K562 (cell line): ENCODE data around the gene PPP1R13B. TPM values are rescaled to one million over a fixed set of nuclear protein-coding genes. Genes with fewer than 3 reads are reported as not detected.

ENCODE experiments used
- ATAC-seq: fragments of 200-7000 bp; cut with Tn5 transposase; 3 replicates; pipeline ENCODE4 v1.9.1; 2020; ENCODE audit warnings: moderate library complexity
- BruUV-seq: library from RNA; stranded (reverse); fragments of 400-500 nt; replicated peaks from 2 replicates; lab custom pipeline; 2021; lab: Mats Ljungman, UMichigan
- CTCF ChIA-PET: fragments of 300-600 bp; formaldehyde crosslinking; extraction: SDS; loops from one replicate; lab custom pipeline; 2021; ENCODE audit warnings: low intra/inter-chr PET ratio; lab: Yijun Ruan, JAX
- POLR2A ChIA-PET: fragments of 300-600, 350-650 bp; sonication (Branson Sonifier 250); formaldehyde crosslinking; extraction: SDS; loops from one replicate; lab custom pipeline; 2021; ENCODE audit warnings: antibody characterized with exemption, inconsistent platforms; lab: Yijun Ruan, JAX
- DNase-seq, 4 experiments: peaks; one replicate each; pipeline versions ENCODE4 v3.0.0 to v3.0.0-alpha.2; 2011 to 2018; ENCODE audit warnings: low spot score in 3 of 4, mixed read lengths in 3 of 4; ENCODE audit errors: extremely low read depth in 1 of 4
- FAIRE-seq: peaks from 2 replicates; lab custom pipeline; 2011; peaks lifted over from hg19 to GRCh38; lab: Jason Lieb, UNC
- H2AFZ ChIP-seq: 2 replicates; pipeline ENCODE4 v1.6.0; 2011; ENCODE audit warnings: low read depth, low read length, control low read depth, inconsistent platforms
- H3K27ac ChIP-seq: fragments of 200-600 bp; 3 replicates; pipeline ENCODE4 v1.8.0; 2011; ENCODE audit warnings: low read depth, mild to moderate bottlenecking, control low read depth, inconsistent platforms, low read length, moderate library complexity, mixed read lengths; ENCODE audit errors: extremely low read depth
- H3K27me3 ChIP-seq, 2 experiments: fragments of 300-600 bp in 1 of 2; 2 replicates in 1 of 2; 3 replicates in 1 of 2; pipeline versions ENCODE4 v1.6.0 to v1.8.0; 2011; ENCODE audit warnings: inconsistent platforms in 2 of 2, low read length in 2 of 2, mild to moderate bottlenecking in 1 of 2, mixed read lengths in 1 of 2, moderate library complexity in 1 of 2; ENCODE audit not compliant: control insufficient read depth in 2 of 2, insufficient read depth in 2 of 2
- H3K36me3 ChIP-seq: fragments of 300-600 bp; 3 replicates; pipeline ENCODE4 v1.8.0; 2011; ENCODE audit warnings: mild to moderate bottlenecking, low read length, inconsistent platforms; ENCODE audit not compliant: control insufficient read depth, insufficient read depth
- H3K4me1 ChIP-seq, 2 experiments: fragments of 200-600 bp in 1 of 2; replicated peaks in 1 of 2; 2 replicates in 1 of 2; 3 replicates in 1 of 2; pipeline versions ENCODE4 v1.5.1 to v1.8.0; 2011; ENCODE audit warnings: inconsistent platforms in 2 of 2, low read length in 2 of 2, mild to moderate bottlenecking in 1 of 2, mixed read lengths in 1 of 2, moderate library complexity in 1 of 2; ENCODE audit not compliant: control insufficient read depth in 2 of 2, insufficient read depth in 2 of 2
- H3K4me2 ChIP-seq: 2 replicates; pipeline ENCODE4 v1.6.1; 2011; ENCODE audit warnings: low read length, control low read depth, inconsistent platforms, mixed read lengths; ENCODE audit not compliant: insufficient read depth
- H3K4me3 ChIP-seq: fragments of 200-600 bp; sonication (generic), shearing (Covaris generic); 2 replicates; pipeline ENCODE4 v1.5.1; 2016; ENCODE audit warnings: control low read depth, inconsistent platforms
- H3K79me2 ChIP-seq: fragments of 200-600 bp; 3 replicates; pipeline ENCODE4 v1.8.0; 2011; ENCODE audit warnings: low read length, inconsistent platforms; ENCODE audit not compliant: control insufficient read depth, insufficient read depth
- H3K9ac ChIP-seq, 2 experiments: 2 replicates each; pipeline versions ENCODE4 v1.6.0 to v1.6.1; 2011; ENCODE audit warnings: low read depth in 2 of 2, low read length in 2 of 2, control low read depth in 1 of 2, inconsistent platforms in 1 of 2, mild to moderate bottlenecking in 1 of 2, mixed read lengths in 1 of 2; ENCODE audit not compliant: insufficient read depth in 1 of 2
- H3K9me1 ChIP-seq: one replicate; pipeline ENCODE4 v1.6.0; 2011; ENCODE audit warnings: inconsistent platforms, mild to moderate bottlenecking, low read length, moderate library complexity; ENCODE audit not compliant: control insufficient read depth, insufficient read depth
- H3K9me3 ChIP-seq: replicated peaks from 2 replicates; pipeline ENCODE4 v1.5.1; 2011; ENCODE audit warnings: low read depth, low read length, inconsistent platforms; ENCODE audit not compliant: control insufficient read depth, insufficient read depth
- H4K20me1 ChIP-seq: replicated peaks from 2 replicates; pipeline ENCODE4 v1.6.1; 2011; ENCODE audit warnings: low read length, inconsistent platforms, mixed read lengths; ENCODE audit not compliant: control insufficient read depth, insufficient read depth
- ARHGAP35 ChIP-seq: fragments of 450-650 bp; IDR thresholded peaks from 2 replicates; pipeline ENCODE4 v1.6.1; 2018; ENCODE audit not compliant: partially characterized antibody
- FOXA3 ChIP-seq, 2 experiments: fragments of 450-650 bp in 1 of 2; sonication (generic) in 1 of 2; formaldehyde crosslinking; IDR thresholded peaks in 1 of 2; conservative IDR thresholded peaks in 1 of 2; 2 replicates each; pipeline versions ENCODE4 v1.4.0 to v1.8.0; 2020 to 2022; ENCODE audit warnings: mild to moderate bottlenecking in 2 of 2, missing genetic modification reagents in 1 of 2
- HLTF ChIP-seq: fragments of 450-650 bp; IDR thresholded peaks from 2 replicates; pipeline ENCODE4 v1.6.1; 2016
- MXI1 ChIP-seq: IDR thresholded peaks from 2 replicates; pipeline ENCODE4 v1.6.1; 2011; ENCODE audit warnings: low read depth, mild to moderate bottlenecking, improper control_type of control experiment, low read length
- PML ChIP-seq: IDR thresholded peaks from 2 replicates; pipeline ENCODE4 v1.6.1; 2012; ENCODE audit warnings: low read length, inconsistent platforms
- POLR2G ChIP-seq: fragments of 200-400 bp; formaldehyde crosslinking; IDR thresholded peaks from 2 replicates; pipeline ENCODE4 v1.6.1; 2017; ENCODE audit warnings: low read depth, mild to moderate bottlenecking, antibody characterized with exemption, low read length, moderate library complexity
- RBM22 ChIP-seq: fragments of 200-400 bp; formaldehyde crosslinking; IDR thresholded peaks from 2 replicates; pipeline ENCODE4 v1.6.1; 2018; ENCODE audit warnings: low read length, low read depth; ENCODE audit not compliant: poor library complexity, severe bottlenecking
- TGIF2 ChIP-seq: sonication (generic); formaldehyde crosslinking; IDR thresholded peaks from 2 replicates; pipeline ENCODE4 v1.8.1; 2022; ENCODE audit warnings: mild to moderate bottlenecking, missing genetic modification reagents, moderate library complexity
- ZNF79 ChIP-seq: fragments of 250-450 bp; sonication (Bioruptor Pico); IDR thresholded peaks from 2 replicates; pipeline ENCODE4 v1.4.0; 2020; ENCODE audit warnings: low read depth, mild to moderate bottlenecking, moderate library complexity
- WGBS: fragments of 100-300 bp; shearing (Covaris generic); methylation state at CpG from one replicate; pipeline ENCODE4 v1.1.6; 2016; ENCODE audit warnings: low coverage, mixed read lengths; ENCODE audit not compliant: insufficient coverage; ENCODE audit errors: missing lambda C conversion rate; 5-methylcytosine and 5-hydroxymethylcytosine counted together
- in situ Hi-C: fragments of 300-500 bp; cut with MboI; formaldehyde crosslinking; loops from 4 replicates; pipeline ENCODE4 v1.15.0; 2018; ENCODE audit warnings: inconsistent platforms, mixed read lengths
- intact Hi-C: fragments of 100-400 bp; cut with micrococcal nuclease; formaldehyde crosslinking; loops from 2 replicates; pipeline ENCODE4 v1.14.2; 2022
- polyA plus RNA-seq, 8 experiments: library from polyadenylated mRNA; depleted of rRNA in 4 of 8; stranded (reverse) in 5 of 8; unstranded in 3 of 8; fragments of >200 nt; fragmentation: Nextera tagmentation in 2 of 8; fragmentation: Illumina TruSeq in 1 of 8; extraction: Ambion mirVana in 2 of 8; extraction: Trizol in 1 of 8; gene quantifications; 2 replicates each; pipeline versions ENCODE4 v1.2.1 to v1.2.3, GENCODE V29; 2011 to 2014; ENCODE audit warnings: inconsistent platforms in 1 of 8, missing spikeins in 1 of 8
- total RNA-seq, 7 experiments: library from RNA; depleted of rRNA in 6 of 7; stranded (reverse); fragments of >200 nt in 6 of 7; fragmentation: Illumina TruSeq in 2 of 7; extraction: Trizol in 2 of 7; gene quantifications; 2 replicates each; pipeline versions ENCODE4 v1.2.1 to v1.2.3, GENCODE V29; 2011 to 2021; ENCODE audit warnings: low replicate concordance in 1 of 7
- TF ChIP-seq, protein P1 (sequence below): fragments of 250-450 bp; sonication (Bioruptor Pico); IDR thresholded peaks from 2 replicates; pipeline ENCODE4 v1.4.0; 2020
- TF ChIP-seq, protein P2 (sequence below), 2 experiments: fragments of 450-650 bp; IDR thresholded peaks; 2 replicates each; pipeline ENCODE4 v1.6.1; 2018; ENCODE audit warnings: mild to moderate bottlenecking in 2 of 2, low read depth in 1 of 2; ENCODE audit not compliant: partially characterized antibody in 2 of 2
- TF ChIP-seq, protein P3 (sequence below): fragments of 450-650 bp; IDR thresholded peaks from 2 replicates; pipeline ENCODE4 v1.6.1; 2016; ENCODE audit warnings: low read depth, mild to moderate bottlenecking, moderate library complexity
- TF ChIP-seq, protein P4 (sequence below): fragments of 250-450 bp; sonication (Bioruptor Pico); IDR thresholded peaks from 2 replicates; pipeline ENCODE4 v1.8.0; 2021; ENCODE audit warnings: mild to moderate bottlenecking, moderate library complexity

PPP1R13B gene
- total and polyA plus RNA-seq, 9 of the 15 experiments (the other 6 are each of a cell fraction or from before 2014, with no cell fraction given) = 0.03 to 1.7 (median 0.15) TPM

DNA sequence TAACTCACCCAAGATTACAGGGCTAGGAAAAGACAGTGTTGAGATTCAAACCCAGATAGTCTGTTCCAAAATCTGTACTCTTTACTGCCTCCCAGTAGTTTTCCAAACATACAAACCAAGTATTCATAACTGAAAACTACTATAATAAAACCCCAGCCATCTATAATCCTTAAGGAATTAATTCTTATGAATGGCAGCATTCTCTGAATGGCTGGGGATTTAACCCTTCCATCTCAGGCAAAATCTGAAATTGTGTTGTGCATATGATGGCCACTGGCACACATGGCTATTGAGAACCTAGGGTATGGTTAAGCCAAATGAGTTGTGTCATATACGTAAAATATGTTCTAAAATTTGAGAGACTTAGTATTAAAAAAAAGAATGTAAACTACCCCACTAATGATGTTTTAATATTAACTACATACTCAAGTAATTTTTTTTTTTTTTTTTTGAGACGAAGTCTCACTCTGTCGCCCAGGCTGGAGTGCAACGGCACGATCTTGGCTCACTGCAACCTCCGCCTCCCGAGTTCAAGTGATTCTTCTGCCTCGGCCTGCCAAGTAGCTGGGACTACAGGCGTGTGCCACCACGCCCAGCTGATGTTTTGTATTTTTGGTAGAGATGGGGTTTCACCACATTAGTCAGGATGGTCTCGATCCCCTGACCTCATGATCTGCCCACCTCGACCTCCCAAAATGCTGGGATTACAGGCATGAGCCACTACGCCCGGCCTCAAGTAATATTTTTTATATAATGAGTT lies 16.7 kb downstream of the PPP1R13B start:
- no peaks in the 10 kb centered on the region for H3K79me2 ChIP-seq
- peaks cover 2 to 13% of the 10 kb centered on the region in 2 experiments; a peak in 1 of 5 replicates for H3K27me3 ChIP-seq
- intact Hi-C loops = no loop called here
- ATAC-seq (no peak), DNase-seq (no peak), FAIRE-seq (no peak)
- no peak overlapping the region for H3K4me3 ChIP-seq
- BruUV-seq = no TSS peak
- ChIA-PET CTCF (no interaction called here), POLR2A (interaction anchor here (0.6 kb wide), 1 partner anchor 18 kb away, joined by 4 read pairs; no protein-coding TSS in a partner anchor)
- no peak overlapping the region for H2AFZ ChIP-seq
- WGBS = 4% methylated on average over 8 of the region's 14 CpGs
- H3K4me2 ChIP-seq = no peak overlapping the region
- in situ Hi-C loops = no loop called here
- H4K20me1 ChIP-seq = no peaks in the 10 kb centered on the region
- no peaks in the 10 kb centered on the region for H3K36me3 ChIP-seq
- H3K27ac ChIP-seq = no peak overlapping the region
- H3K9me1 ChIP-seq = no peaks in the 10 kb centered on the region
- H3K9me3 ChIP-seq = no peaks in the 10 kb centered on the region
- H3K9ac ChIP-seq = no peak overlapping the region
- no peaks in the 10 kb centered on the region for H3K4me1 ChIP-seq
- TF ChIP-seq POLR2G = no peak
- TF ChIP-seq, protein P1, sequence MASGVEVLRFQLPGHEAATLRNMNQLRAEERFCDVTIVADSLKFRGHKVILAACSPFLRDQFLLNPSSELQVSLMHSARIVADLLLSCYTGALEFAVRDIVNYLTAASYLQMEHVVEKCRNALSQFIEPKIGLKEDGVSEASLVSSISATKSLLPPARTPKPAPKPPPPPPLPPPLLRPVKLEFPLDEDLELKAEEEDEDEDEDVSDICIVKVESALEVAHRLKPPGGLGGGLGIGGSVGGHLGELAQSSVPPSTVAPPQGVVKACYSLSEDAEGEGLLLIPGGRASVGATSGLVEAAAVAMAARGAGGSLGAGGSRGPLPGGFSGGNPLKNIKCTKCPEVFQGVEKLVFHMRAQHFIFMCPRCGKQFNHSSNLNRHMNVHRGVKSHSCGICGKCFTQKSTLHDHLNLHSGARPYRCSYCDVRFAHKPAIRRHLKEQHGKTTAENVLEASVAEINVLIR (CRISPR knock-in tag) = no peak
- no peak for TF ChIP-seq FOXA3 (CRISPR knock-in tag; conservative IDR thresholded peaks at IDR 0.05 in 1 of 2, IDR thresholded peaks at IDR 0.05 in 1 of 2)
- TF ChIP-seq RBM22 = no peak
- TF ChIP-seq PML = no peak
- TF ChIP-seq, protein P2, sequence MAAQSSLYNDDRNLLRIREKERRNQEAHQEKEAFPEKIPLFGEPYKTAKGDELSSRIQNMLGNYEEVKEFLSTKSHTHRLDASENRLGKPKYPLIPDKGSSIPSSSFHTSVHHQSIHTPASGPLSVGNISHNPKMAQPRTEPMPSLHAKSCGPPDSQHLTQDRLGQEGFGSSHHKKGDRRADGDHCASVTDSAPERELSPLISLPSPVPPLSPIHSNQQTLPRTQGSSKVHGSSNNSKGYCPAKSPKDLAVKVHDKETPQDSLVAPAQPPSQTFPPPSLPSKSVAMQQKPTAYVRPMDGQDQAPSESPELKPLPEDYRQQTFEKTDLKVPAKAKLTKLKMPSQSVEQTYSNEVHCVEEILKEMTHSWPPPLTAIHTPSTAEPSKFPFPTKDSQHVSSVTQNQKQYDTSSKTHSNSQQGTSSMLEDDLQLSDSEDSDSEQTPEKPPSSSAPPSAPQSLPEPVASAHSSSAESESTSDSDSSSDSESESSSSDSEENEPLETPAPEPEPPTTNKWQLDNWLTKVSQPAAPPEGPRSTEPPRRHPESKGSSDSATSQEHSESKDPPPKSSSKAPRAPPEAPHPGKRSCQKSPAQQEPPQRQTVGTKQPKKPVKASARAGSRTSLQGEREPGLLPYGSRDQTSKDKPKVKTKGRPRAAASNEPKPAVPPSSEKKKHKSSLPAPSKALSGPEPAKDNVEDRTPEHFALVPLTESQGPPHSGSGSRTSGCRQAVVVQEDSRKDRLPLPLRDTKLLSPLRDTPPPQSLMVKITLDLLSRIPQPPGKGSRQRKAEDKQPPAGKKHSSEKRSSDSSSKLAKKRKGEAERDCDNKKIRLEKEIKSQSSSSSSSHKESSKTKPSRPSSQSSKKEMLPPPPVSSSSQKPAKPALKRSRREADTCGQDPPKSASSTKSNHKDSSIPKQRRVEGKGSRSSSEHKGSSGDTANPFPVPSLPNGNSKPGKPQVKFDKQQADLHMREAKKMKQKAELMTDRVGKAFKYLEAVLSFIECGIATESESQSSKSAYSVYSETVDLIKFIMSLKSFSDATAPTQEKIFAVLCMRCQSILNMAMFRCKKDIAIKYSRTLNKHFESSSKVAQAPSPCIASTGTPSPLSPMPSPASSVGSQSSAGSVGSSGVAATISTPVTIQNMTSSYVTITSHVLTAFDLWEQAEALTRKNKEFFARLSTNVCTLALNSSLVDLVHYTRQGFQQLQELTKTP (IDR thresholded peaks at IDR 0.05; ENCODE audit: low read depth in 1 of 2, partially characterized antibody in 2 of 2) = no peak
- TF ChIP-seq ZNF79 (CRISPR knock-in tag) = no peak
- TF ChIP-seq TGIF2 (CRISPR knock-in tag) = no peak
- TF ChIP-seq, protein P3, sequence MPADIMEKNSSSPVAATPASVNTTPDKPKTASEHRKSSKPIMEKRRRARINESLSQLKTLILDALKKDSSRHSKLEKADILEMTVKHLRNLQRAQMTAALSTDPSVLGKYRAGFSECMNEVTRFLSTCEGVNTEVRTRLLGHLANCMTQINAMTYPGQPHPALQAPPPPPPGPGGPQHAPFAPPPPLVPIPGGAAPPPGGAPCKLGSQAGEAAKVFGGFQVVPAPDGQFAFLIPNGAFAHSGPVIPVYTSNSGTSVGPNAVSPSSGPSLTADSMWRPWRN = no peak
- TF ChIP-seq HLTF = no peak
- no peak for TF ChIP-seq MXI1
- TF ChIP-seq ARHGAP35 = no peak
- TF ChIP-seq, protein P4, sequence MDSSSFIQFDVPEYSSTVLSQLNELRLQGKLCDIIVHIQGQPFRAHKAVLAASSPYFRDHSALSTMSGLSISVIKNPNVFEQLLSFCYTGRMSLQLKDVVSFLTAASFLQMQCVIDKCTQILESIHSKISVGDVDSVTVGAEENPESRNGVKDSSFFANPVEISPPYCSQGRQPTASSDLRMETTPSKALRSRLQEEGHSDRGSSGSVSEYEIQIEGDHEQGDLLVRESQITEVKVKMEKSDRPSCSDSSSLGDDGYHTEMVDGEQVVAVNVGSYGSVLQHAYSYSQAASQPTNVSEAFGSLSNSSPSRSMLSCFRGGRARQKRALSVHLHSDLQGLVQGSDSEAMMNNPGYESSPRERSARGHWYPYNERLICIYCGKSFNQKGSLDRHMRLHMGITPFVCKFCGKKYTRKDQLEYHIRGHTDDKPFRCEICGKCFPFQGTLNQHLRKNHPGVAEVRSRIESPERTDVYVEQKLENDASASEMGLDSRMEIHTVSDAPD = no peak
